GM10266 (cell line): ENCODE measurements around the gene HEATR3.

Source experiments
- DNase-seq: peaks from one replicate; pipeline ENCODE4 v3.0.0; 2012; ENCODE audit errors: extremely low spot score
- CTCF ChIP-seq: IDR thresholded peaks from 2 replicates; pipeline ENCODE4 v1.5.1; 2012; ENCODE audit warnings: mild to moderate bottlenecking, low read depth; ENCODE audit not compliant: control insufficient read depth, insufficient read depth; ENCODE audit errors: missing control alignments

HEATR3 gene

GRCh38 chr16:50083996-50084395, 18.2 kb downstream of the HEATR3 start:
- TF ChIP-seq CTCF, result no peak
- DNase-seq, result no peak

- no peak for DNase-seq
- TF ChIP-seq CTCF, result no peak
These were observed 20.4 kb downstream of the HEATR3 start for GRCh38 chr16:50086176-50086575.

GRCh38 chr16:50088302-50088701, 22.5 kb downstream of the HEATR3 start:
- no peak for TF ChIP-seq CTCF
- DNase-seq, result no peak

GRCh38 chr16:50092891-50093290, 27.1 kb downstream of the HEATR3 start:
- DNase-seq, result no peak
- no peak for TF ChIP-seq CTCF

- TF ChIP-seq CTCF, result no peak
- DNase-seq, result no peak
These were observed 28.1 kb downstream of the HEATR3 start for GRCh38 chr16:50093607-50094539.

GRCh38 chr16:50096791-50097190, 31.0 kb downstream of the HEATR3 start:
- no peak for DNase-seq
- no peak for TF ChIP-seq CTCF

GRCh38 chr16:50099957-50100648, 34.3 kb downstream of the HEATR3 start:
- no peak for TF ChIP-seq CTCF
- DNase-seq, result no peak
